Pancreas (tissue), 10 donors: ENCODE data around the gene SLC6A8. TPM values are rescaled to one million over a fixed set of nuclear protein-coding genes. Genes with fewer than 3 reads are reported as not detected.

ENCODE experiments used
- ATAC-seq, 4 donors: fragments of 200-7000 bp; cut with Tn5 transposase; one replicate each; pipeline versions ENCODE4 v1.8.0 to v1.9.1; 2020; ENCODE audit warnings: mild to moderate bottlenecking in 4 of 4, moderate library complexity in 4 of 4
- DNase-seq, 6 donors: peaks; one replicate each; pipeline ENCODE4 v3.0.0-alpha.2; 2020
- FAIRE-seq: peaks from 2 replicates; lab custom pipeline; 2012; peaks lifted over from hg19 to GRCh38; lab: Jason Lieb, UNC
- H3K27ac ChIP-seq, 4 donors: fragments of 200-600 bp; sonication (generic); 1 replicate in 3 of 4; 2 replicates in 1 of 4; pipeline versions ENCODE4 v1.5.0 to v1.8.0; 2020
- H3K27me3 ChIP-seq, 4 donors: fragments of 200-600 bp; one replicate each; pipeline ENCODE4 v1.8.0; 2021
- H3K36me3 ChIP-seq, 3 donors: fragments of 200-600 bp; sonication (generic) in 1 of 3; one replicate each; pipeline versions ENCODE4 v1.5.0 to v1.8.0; 2020 to 2021
- H3K4me1 ChIP-seq, 3 donors: fragments of 200-600 bp; one replicate each; pipeline ENCODE4 v1.8.0; 2021
- H3K4me3 ChIP-seq, 4 donors: fragments of 200-600 bp; sonication (generic) in 2 of 4; one replicate each; pipeline versions ENCODE4 v1.5.0 to v1.8.0; 2020 to 2021
- H3K9me3 ChIP-seq, 4 donors: fragments of 200-600 bp; one replicate each; pipeline ENCODE4 v1.8.0; 2021
- WGBS, 2 donors: extraction: QIAGEN DNeasy Blood & Tissue Kit; methylation state at CpG; one replicate each; pipeline ENCODE4 v1.1.7; 2013; 5-methylcytosine and 5-hydroxymethylcytosine counted together
- intact Hi-C, 3 donors: fragments of 100-400 bp; cut with DNase I; formaldehyde crosslinking; loops; one replicate each; pipeline versions ENCODE4 v1.11.1 to v1.14.2; 2022
- polyA plus RNA-seq, 2 donors: library from polyadenylated mRNA; stranded (reverse); fragments of 200-250 nt; gene quantifications; one replicate each; pipeline ENCODE4 v1.2.3, GENCODE V29; 2013
- total RNA-seq, 6 donors: library from RNA; stranded (reverse); fragmentation: NEBNext Ultra II Directional in 4 of 6; extraction: Animal tissue kit (Norgen Biotek cat#: 25700) in 4 of 6; gene quantifications; one replicate each; pipeline versions ENCODE4 v1.2.1 to v1.2.4, GENCODE V29; 2021 to 2023
- TF ChIP-seq, protein P1 (sequence below), 4 donors: fragments of 200-600 bp; sonication (generic) in 3 of 4; IDR thresholded peaks; one replicate each; pipeline versions ENCODE4 v1.5.0 to v1.8.0; 2021; ENCODE audit warnings: antibody characterized with exemption in 4 of 4
- donor health status: healthy with polysubstance abuse.
- donor health status: DM: no; HTN: no; CAD: no; lungs with moderate emphysema.
- donor health status: DM: no; HTN: no; CAD: no.
- donor health status: control.
- donor health status: control.
- donor health status: Bipolar disorder and iron deficiency.
- donor health status: DM: yes; HTN: yes; CAD: no.
- donor health status: DM: no; HTN: no; CAD: no.
- donor health status: DM: no; HTN: no; CAD: no.
- donor health status: DM: yes; HTN: yes; CAD: no.

Gene SLC6A8
- total and polyA plus RNA-seq, 8 donors: 8.4 to 15.8 (median 12.1) TPM

DNA sequence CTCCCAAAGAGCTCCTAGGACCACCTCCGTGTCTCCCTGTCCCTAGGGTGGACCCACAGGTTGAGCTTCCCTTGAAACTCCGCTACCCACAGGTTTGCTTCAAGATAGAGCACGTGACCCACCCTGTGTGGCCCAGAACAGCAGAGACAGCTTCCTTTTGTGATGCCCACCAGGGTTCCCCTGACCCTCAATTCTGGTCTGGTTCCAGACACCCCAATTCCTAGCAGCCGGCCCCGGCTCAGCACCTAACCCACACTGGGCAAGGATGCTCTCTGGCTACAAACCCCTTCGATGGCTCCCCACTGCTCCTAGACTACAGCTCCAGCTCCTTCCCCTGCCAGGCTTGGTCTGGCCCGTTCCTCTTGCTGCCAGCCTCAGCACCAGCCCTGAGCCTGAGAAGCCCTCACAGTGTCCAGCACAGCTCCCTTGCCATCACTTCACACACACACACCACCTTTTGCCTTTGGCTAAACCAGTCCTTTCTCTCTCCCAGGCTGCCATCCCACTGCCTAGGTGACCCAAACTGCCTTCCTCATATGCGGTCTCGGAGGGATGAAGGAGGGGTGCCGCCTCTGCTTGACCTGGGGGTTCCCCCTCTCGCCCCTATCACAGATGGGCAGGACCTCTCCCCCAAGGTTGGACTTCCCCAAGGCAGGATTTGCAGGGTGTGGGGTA is 20.3 kb upstream of the SLC6A8 start:
- FAIRE-seq: no peak
- Histone ChIP-seq H3K36me3 (no peaks in the 10 kb centered on the region), H3K27me3 (peaks cover 0 to 12% (median 0%) of the 10 kb centered on the region in 4 donors)

DNA sequence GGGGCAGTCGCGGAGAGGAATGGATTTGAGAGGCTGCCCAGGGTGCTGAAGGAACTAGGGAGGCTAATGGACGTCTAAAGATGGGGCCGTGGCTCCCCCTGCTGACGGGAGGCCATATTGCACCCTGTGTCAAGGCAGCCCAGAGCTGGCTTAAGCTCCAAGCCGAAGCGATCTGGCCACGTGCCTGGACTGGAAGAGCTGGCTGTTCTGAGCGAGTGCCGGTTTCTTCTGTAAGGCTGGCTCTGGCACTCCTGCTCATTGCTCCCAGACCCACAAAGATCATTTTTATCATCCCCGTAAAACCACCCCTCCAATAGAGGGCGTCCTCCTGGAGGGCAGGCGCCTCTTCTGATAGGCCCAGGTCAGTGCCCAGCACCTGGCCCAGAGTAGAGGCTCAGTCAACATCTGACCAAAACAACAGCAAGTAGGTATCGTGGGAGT is 19.8 kb upstream of the SLC6A8 start:
- peak; percentile 88 to 95 (median 93) for ATAC-seq
- intact Hi-C loops: no loop called here
- H3K27ac ChIP-seq: no peak overlapping the region
- TF ChIP-seq, protein P1, sequence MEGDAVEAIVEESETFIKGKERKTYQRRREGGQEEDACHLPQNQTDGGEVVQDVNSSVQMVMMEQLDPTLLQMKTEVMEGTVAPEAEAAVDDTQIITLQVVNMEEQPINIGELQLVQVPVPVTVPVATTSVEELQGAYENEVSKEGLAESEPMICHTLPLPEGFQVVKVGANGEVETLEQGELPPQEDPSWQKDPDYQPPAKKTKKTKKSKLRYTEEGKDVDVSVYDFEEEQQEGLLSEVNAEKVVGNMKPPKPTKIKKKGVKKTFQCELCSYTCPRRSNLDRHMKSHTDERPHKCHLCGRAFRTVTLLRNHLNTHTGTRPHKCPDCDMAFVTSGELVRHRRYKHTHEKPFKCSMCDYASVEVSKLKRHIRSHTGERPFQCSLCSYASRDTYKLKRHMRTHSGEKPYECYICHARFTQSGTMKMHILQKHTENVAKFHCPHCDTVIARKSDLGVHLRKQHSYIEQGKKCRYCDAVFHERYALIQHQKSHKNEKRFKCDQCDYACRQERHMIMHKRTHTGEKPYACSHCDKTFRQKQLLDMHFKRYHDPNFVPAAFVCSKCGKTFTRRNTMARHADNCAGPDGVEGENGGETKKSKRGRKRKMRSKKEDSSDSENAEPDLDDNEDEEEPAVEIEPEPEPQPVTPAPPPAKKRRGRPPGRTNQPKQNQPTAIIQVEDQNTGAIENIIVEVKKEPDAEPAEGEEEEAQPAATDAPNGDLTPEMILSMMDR (IDR thresholded peaks at IDR 0.05): peak; percentile 49 to 67 (median 58)
- H3K27me3 ChIP-seq: peaks cover 0 to 7% (median 0%) of the 10 kb centered on the region in 4 donors
- no peaks in the 10 kb centered on the region for H3K36me3 ChIP-seq
- no peaks in the 10 kb centered on the region for H3K9me3 ChIP-seq
- FAIRE-seq: peak; percentile 13
- WGBS, 2 donors: 15 to 27% methylated on average over 14 of the region's 14 CpGs
- H3K4me3 ChIP-seq: peak overlapping the region in 1 of 4 donors; percentile 10
- H3K4me1 ChIP-seq: no peaks in the 10 kb centered on the region
- DNase-seq: peak; percentile 67 to 94 (median 88)

More for the DNA sequence above, 20.3 kb upstream of the SLC6A8 start:
- H3K9me3 ChIP-seq: no peaks in the 10 kb centered on the region
- intact Hi-C loops: no loop called here
- TF ChIP-seq, protein P1 (IDR thresholded peaks at IDR 0.05): no peak
- ATAC-seq (peak in 3 of 4 donors; percentile 8 to 17 (median 12)), DNase-seq (peak in 1 of 6 donors; percentile 42)
- no peak overlapping the region for H3K27ac ChIP-seq
- 55 to 62% methylated on average over 11 of the region's 11 CpGs for WGBS, 2 donors
- H3K4me3 ChIP-seq: peak overlapping the region in 1 of 4 donors; percentile 10
- no peaks in the 10 kb centered on the region for H3K4me1 ChIP-seq

DNA sequence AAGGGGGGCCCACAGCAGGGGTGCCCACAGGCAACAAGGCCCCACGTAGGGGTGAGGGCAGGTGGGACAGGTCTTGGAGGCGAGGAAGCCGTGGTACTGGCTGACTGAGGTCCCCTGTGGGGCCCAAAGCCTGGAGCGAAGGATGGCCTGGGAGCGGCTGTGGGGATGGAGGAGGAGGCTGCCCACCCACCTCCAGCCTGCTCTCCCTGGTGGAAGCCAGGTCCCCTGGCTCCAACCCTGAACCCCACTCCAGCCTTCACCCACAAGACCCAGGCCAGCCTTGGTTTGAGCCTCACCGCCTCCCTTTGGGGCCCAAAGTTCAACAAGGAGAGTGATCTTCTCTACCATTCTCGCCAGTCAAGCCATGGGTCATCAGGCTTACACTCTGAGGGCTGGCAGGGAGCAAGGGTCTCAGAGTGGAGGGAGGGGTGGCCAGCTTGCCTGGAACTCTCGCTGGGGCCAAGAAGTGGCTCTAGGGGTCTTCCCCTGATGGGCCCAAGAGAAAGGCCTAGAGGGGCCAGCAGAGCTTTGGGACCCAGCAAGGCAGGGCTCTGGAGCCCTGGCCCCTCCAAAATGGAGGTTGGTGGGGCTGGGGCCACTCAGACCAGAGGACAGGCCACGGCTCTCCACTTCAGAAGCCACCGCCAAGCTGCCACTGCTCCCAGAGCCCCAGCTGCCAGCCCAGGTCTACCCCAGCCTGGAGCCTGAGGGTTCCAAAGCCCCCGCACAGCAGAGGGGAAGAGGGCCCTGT is 19.1 kb upstream of the SLC6A8 start:
- intact Hi-C loops: no loop called here

DNA sequence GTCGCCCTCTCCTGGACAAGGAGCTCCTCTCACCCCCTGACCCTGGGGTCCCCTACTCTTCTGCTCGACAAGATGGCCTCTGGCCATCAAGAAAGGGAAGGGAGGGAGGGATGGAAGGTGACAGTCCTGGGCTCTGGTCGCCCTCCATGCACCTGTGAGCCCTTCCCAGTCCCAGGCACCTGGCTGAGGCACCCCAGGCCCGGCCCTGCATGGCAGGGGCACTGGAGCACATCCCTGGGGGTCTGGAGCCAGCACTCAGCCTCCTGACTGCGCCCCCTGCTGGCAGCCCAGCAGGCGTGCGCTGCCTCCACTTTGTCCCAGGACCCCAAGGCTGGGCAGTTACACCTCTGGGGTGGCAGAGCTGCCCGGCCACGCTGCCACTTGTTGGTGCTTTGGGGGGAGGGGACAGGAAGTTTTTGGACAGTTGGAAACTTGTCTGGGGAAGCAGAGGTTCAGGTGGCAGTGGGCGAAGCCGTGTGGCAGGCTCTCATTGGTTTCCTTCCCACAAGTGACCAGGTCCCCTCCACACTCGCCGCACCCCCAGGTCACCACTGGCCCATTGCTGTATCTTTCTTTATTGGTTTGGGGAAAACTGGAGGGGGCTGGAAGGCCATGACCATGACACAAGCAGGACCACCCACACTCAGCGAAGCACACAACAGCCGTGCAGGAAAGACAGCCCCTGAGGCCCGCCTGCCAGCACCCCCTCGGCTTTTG is 18.4 kb upstream of the SLC6A8 start:
- H3K4me3 ChIP-seq: no peak overlapping the region
- peak in 2 of 6 donors; percentile 70 to 80 for DNase-seq
- peak in 2 of 4 donors; percentile 30 to 34 for ATAC-seq
- H3K4me1 ChIP-seq: no peaks in the 10 kb centered on the region
- no peaks in the 10 kb centered on the region for H3K27me3 ChIP-seq
- intact Hi-C loops: no loop called here
- H3K9me3 ChIP-seq: no peaks in the 10 kb centered on the region
- TF ChIP-seq, protein P1 (IDR thresholded peaks at IDR 0.05): peak; percentile 66 to 76 (median 68)
- 51 to 65% methylated on average over 15 to 17 of the region's 17 CpGs for WGBS, 2 donors
- FAIRE-seq: no peak
- no peak overlapping the region for H3K27ac ChIP-seq
- no peaks in the 10 kb centered on the region for H3K36me3 ChIP-seq

More for the DNA sequence above, 19.1 kb upstream of the SLC6A8 start:
- Histone ChIP-seq H3K27ac (no peak overlapping the region), H3K36me3 (no peaks in the 10 kb centered on the region), H3K9me3 (no peaks in the 10 kb centered on the region), H3K4me3 (no peak overlapping the region), H3K27me3 (peaks cover 0 to under 1% (median 0%) of the 10 kb centered on the region in 4 donors), H3K4me1 (no peaks in the 10 kb centered on the region)
- TF ChIP-seq, protein P1 (IDR thresholded peaks at IDR 0.05): no peak
- DNase-seq: peak in 2 of 6 donors; percentile 55 to 63
- peak in 1 of 4 donors; percentile 6 for ATAC-seq
- WGBS, 2 donors: 82 to 85% methylated on average over 11 of the region's 11 CpGs
- FAIRE-seq: no peak
